Osteoblast (primary cell): ENCODE results near the gene BPIFB4. TPM values are rescaled to one million over a fixed set of nuclear protein-coding genes. Genes with fewer than 3 reads are reported as not detected.

Experiments
- DNase-seq: peaks from one replicate; pipeline ENCODE4 v3.0.0; 2011; ENCODE audit warnings: low spot score, mixed read lengths; ENCODE audit not compliant: insufficient read length; ENCODE audit errors: missing footprints
- H2AFZ ChIP-seq: 2 replicates; pipeline ENCODE4 v1.6.0; 2011; ENCODE audit warnings: mild to moderate bottlenecking, low read length
- H3K27ac ChIP-seq: 2 replicates; pipeline ENCODE4 v1.5.1; 2011; ENCODE audit warnings: mild to moderate bottlenecking, low read depth, low read length, moderate library complexity
- H3K27me3 ChIP-seq: 2 replicates; pipeline ENCODE4 v1.6.0; 2012; ENCODE audit warnings: mild to moderate bottlenecking, control low read depth, inconsistent platforms, low read length, moderate library complexity; ENCODE audit not compliant: insufficient read depth
- H3K36me3 ChIP-seq: 2 replicates; pipeline ENCODE4 v1.5.1; 2011; ENCODE audit warnings: mild to moderate bottlenecking, low read length, control low read depth, moderate library complexity; ENCODE audit not compliant: insufficient read depth
- H3K4me1 ChIP-seq: 2 replicates; pipeline ENCODE4 v1.5.1; 2011; ENCODE audit warnings: mild to moderate bottlenecking, low read length, control low read depth, moderate library complexity; ENCODE audit not compliant: insufficient read depth
- H3K4me2 ChIP-seq: 2 replicates; pipeline ENCODE4 v1.6.0; 2011; ENCODE audit warnings: mild to moderate bottlenecking, low read length; ENCODE audit not compliant: insufficient read depth
- H3K4me3 ChIP-seq: fragments of 200-600 bp; sonication (generic); 3 replicates; pipeline ENCODE4 v1.5.1; 2012; ENCODE audit warnings: mild to moderate bottlenecking, low read length, inconsistent platforms; ENCODE audit not compliant: insufficient read depth
- H3K79me2 ChIP-seq: 2 replicates; pipeline ENCODE4 v1.6.0; 2012; ENCODE audit warnings: mild to moderate bottlenecking, low read length, control low read depth, inconsistent platforms; ENCODE audit not compliant: insufficient read depth
- H3K9me3 ChIP-seq: 2 replicates; pipeline ENCODE4 v1.5.1; 2011; ENCODE audit warnings: low read depth, low read length, control low read depth
- H4K20me1 ChIP-seq: 2 replicates; pipeline ENCODE4 v1.6.0; 2012; ENCODE audit warnings: mild to moderate bottlenecking, low read length, control low read depth; ENCODE audit not compliant: insufficient read depth
- total RNA-seq: library from RNA; depleted of rRNA; stranded (reverse); fragments of >200 nt; gene quantifications from 2 replicates; pipeline ENCODE4 v1.2.3, GENCODE V29; 2012
- TF ChIP-seq, protein P1 (sequence below): IDR thresholded peaks from 2 replicates; pipeline ENCODE4 v1.5.1; 2011; ENCODE audit warnings: mild to moderate bottlenecking, low read depth, low read length, moderate library complexity; ENCODE audit errors: extremely low read depth

BPIFB4 gene
- total RNA-seq, 1 donor: not detected

DNA sequence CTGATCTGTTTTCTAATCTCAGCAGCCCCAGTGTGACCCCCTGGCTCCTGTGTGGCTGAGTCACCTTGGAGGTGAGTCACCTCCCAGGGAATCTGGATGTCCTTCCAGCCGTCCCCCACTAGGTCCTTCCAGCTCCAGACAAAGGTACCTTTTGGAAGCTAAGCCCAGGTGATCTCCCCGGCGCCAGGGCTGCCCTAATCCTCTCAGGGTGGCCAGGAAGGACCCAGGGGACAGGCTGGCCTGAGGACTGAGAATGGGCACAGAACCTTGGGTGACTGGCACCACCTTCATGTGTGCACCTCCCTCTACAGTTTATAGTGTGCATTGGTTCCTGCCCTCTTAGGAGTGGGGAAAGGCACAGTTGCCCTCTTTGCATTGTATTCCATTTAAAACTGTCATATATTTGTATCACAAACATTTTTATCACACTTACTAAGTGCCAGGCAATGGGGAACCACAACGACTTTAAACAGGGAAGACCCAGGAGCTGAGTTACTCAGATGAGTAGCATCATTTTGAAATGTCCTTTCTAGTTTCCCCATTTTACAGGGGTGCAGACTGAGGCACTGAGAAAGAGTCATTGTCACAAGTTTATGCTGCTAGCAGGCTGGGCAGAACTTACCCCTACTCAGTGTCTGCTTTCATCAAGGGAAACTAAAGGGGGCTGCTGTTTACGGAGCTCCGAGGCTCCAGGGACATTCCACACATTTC lies 2.6 kb upstream of the BPIFB4 start:
- Histone ChIP-seq H3K27me3 (peaks cover 14% of the 10 kb centered on the region), H3K79me2 (no peaks in the 10 kb centered on the region), H3K4me1 (no peaks in the 10 kb centered on the region), H3K9me3 (no peaks in the 10 kb centered on the region), H2AFZ (no peak overlapping the region), H3K36me3 (no peaks in the 10 kb centered on the region), H3K4me2 (no peak overlapping the region), H3K4me3 (no peak overlapping the region), H4K20me1 (no peaks in the 10 kb centered on the region), H3K27ac (no peak overlapping the region)
- DNase-seq: no peak
- TF ChIP-seq, protein P1, sequence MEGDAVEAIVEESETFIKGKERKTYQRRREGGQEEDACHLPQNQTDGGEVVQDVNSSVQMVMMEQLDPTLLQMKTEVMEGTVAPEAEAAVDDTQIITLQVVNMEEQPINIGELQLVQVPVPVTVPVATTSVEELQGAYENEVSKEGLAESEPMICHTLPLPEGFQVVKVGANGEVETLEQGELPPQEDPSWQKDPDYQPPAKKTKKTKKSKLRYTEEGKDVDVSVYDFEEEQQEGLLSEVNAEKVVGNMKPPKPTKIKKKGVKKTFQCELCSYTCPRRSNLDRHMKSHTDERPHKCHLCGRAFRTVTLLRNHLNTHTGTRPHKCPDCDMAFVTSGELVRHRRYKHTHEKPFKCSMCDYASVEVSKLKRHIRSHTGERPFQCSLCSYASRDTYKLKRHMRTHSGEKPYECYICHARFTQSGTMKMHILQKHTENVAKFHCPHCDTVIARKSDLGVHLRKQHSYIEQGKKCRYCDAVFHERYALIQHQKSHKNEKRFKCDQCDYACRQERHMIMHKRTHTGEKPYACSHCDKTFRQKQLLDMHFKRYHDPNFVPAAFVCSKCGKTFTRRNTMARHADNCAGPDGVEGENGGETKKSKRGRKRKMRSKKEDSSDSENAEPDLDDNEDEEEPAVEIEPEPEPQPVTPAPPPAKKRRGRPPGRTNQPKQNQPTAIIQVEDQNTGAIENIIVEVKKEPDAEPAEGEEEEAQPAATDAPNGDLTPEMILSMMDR: peak; percentile 19

DNA sequence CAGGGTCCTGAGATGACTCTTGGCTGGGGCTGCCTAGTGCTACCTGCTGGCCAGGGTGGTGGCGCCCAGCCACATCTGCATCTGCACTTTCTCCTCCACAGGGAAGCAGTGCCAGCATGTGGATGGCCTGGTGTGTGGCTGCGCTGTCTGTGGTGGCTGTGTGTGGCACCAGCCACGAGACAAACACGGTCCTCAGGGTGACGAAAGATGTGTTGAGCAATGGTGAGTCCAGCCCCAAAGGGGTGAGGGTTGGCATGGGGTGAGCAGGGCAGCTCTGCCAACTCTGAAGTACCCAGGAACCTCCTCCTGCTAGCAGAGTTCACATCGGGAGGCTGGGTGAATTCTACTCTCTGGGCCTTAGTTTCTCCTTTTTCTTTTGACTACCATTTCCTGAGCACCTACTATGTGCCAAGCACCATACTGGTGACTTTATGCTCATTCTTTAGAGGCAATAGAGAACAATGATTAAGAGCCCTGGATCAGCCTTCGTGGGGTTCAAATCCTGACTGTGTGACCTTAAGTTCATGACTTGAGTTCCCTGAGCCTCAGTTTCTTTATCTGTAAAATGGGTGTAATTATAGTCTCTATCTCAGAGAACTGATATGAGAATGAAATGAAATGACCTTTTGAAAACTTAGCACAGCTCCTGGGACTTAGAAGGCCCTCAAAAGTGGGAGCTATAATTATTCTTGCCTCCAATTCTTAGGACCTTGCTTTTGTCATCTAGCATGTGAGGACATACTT lies 2.1 kb downstream of the BPIFB4 start:
- Histone ChIP-seq H3K79me2 (no peaks in the 10 kb centered on the region), H3K36me3 (no peaks in the 10 kb centered on the region), H3K27ac (no peak overlapping the region), H3K4me1 (no peaks in the 10 kb centered on the region), H4K20me1 (no peaks in the 10 kb centered on the region), H3K4me2 (no peak overlapping the region), H3K4me3 (no peak overlapping the region), H3K27me3 (peaks cover 7% of the 10 kb centered on the region), H2AFZ (no peak overlapping the region), H3K9me3 (no peaks in the 10 kb centered on the region)
- TF ChIP-seq, protein P1: no peak
- DNase-seq: no peak

DNA sequence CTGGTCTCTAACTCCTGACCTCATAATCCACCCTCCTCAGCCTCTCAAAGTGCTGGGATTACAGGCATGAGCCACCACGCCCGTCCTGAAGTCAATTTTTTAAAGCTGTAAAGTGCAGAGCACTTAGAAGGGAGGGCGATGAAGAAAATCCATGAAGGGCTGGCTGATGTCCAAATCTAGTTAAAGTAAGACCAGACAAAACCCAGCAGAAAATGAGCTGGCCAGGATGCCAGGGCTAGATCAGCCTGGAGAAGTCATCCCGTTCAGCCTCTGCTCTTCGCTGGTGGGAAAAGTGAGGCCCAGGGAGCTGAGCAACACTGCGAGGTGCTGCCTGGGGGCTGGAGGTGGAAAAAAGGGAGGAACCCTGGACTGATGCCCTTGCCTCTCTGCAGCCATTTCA lies 3.1 kb downstream of the BPIFB4 start:
- Histone ChIP-seq H3K4me2 (no peak overlapping the region), H3K79me2 (no peaks in the 10 kb centered on the region), H3K36me3 (no peaks in the 10 kb centered on the region), H3K27me3 (peaks cover 7% of the 10 kb centered on the region), H3K4me1 (no peaks in the 10 kb centered on the region), H4K20me1 (no peaks in the 10 kb centered on the region), H3K9me3 (no peaks in the 10 kb centered on the region), H2AFZ (no peak overlapping the region), H3K4me3 (no peak overlapping the region), H3K27ac (no peak overlapping the region)
- TF ChIP-seq, protein P1: no peak
- DNase-seq: no peak
